Right lobe of liver (tissue), 6 donors: ENCODE measurements around the gene RAB35. TPM values are rescaled to one million over a fixed set of nuclear protein-coding genes. Genes with fewer than 3 reads are reported as not detected.

Source experiments
- ATAC-seq, 4 donors: fragments of 200-7000 bp; cut with Tn5 transposase; one replicate each; pipeline ENCODE4 v1.9.1; 2020; ENCODE audit warnings: mild to moderate bottlenecking in 4 of 4, moderate library complexity in 4 of 4
- DNase-seq, 3 donors: peaks; one replicate each; pipeline ENCODE4 v3.0.0-alpha.2; 2020
- H3K27ac ChIP-seq, 3 donors: fragments of 200-600 bp; one replicate each; pipeline ENCODE4 v1.8.0; 2022
- H3K27me3 ChIP-seq, 2 donors: fragments of 200-600 bp; one replicate each; pipeline ENCODE4 v1.8.0; 2022
- H3K36me3 ChIP-seq, 4 donors: fragments of 200-600 bp; sonication (generic) in 1 of 4; one replicate each; pipeline versions ENCODE4 v1.5.1 to v1.8.0; 2017 to 2022; ENCODE audit warnings: control low read depth in 1 of 4
- H3K4me1 ChIP-seq, 4 donors: fragments of 200-600 bp; sonication (generic) in 1 of 4; one replicate each; pipeline versions ENCODE4 v1.5.1 to v1.8.0; 2017 to 2022; ENCODE audit warnings: control low read depth in 1 of 4
- H3K4me3 ChIP-seq, 3 donors: fragments of 200-600 bp; one replicate each; pipeline ENCODE4 v1.8.0; 2022
- H3K9me3 ChIP-seq, 4 donors: fragments of 200-600 bp; sonication (generic) in 1 of 4; one replicate each; pipeline versions ENCODE4 v1.5.1 to v1.8.0; 2017 to 2022; ENCODE audit warnings: control low read depth in 1 of 4
- CTCF ChIP-seq, 4 donors: fragments of 200-600 bp in 3 of 4; fragments of 450-650 bp in 1 of 4; IDR thresholded peaks; one replicate each; pipeline versions ENCODE4 v1.5.1 to v1.8.0; 2016 to 2022; ENCODE audit warnings: antibody characterized with exemption in 4 of 4, mild to moderate bottlenecking in 2 of 4
- POLR2A ChIP-seq: fragments of 450-650 bp; IDR thresholded peaks from one replicate; pipeline ENCODE4 v1.6.1; 2017; ENCODE audit warnings: antibody characterized with exemption, mild to moderate bottlenecking
- WGBS: methylation state at CpG from one replicate; pipeline ENCODE4 v1.1.6; 2018; ENCODE audit warnings: low coverage, low lambda C conversion rate; ENCODE audit not compliant: insufficient coverage; ENCODE audit errors: missing lambda C conversion rate; 5-methylcytosine and 5-hydroxymethylcytosine counted together
- intact Hi-C, 2 donors: fragments of 100-400 bp; cut with DNase I; formaldehyde crosslinking; loops; one replicate each; pipeline versions ENCODE4 v1.11.2 to v1.14.1; 2022
- long read RNA-seq: library from polyadenylated mRNA; unstranded; transcript quantifications from one replicate; pipeline ENCODE4 v2.0.0, GENCODE V29; 2019
- total RNA-seq, 6 experiments: library from RNA; depleted of rRNA in 2 of 6; stranded (reverse); fragments of >200 nt in 2 of 6; fragmentation: NEBNext Ultra II Directional in 3 of 6; extraction: Animal tissue kit (Norgen Biotek cat#: 25700) in 3 of 6; gene quantifications; one replicate each; pipeline versions ENCODE4 v1.1.0 to v1.2.4, GENCODE V29; 2016 to 2023
- donor health status: DM: no; HTN: yes; CAD: no.
- donor health status: DM: no; HTN: no; CAD: no.
- donor health status: DM: no; HTN: no; CAD: no.
- donor health status: DM: no; HTN: yes; CAD: no.
- donor health status: DM: no; HTN: yes; CAD: no.

Gene RAB35
- total RNA-seq = 10 to 100 TPM; 11.7 to 22.1 (median 14.7) TPM
- long read RNA-seq, partial matches to known transcripts = 0 of 3 reads
- long read RNA-seq, other reads (novel, unspliced or antisense) = 0 of 3 reads

- intact Hi-C loops = no loop called here
- peak within 1 kb of the TSS; percentile 77 to 91 (median 81) for H3K4me3 ChIP-seq
- TF ChIP-seq POLR2A (no peak), CTCF (IDR thresholded peaks at IDR 0.05) (no peak)
- peaks cover 0 to 29% (median 5%) of the 10 kb centered on the region in 4 donors for H3K4me1 ChIP-seq
- peak within 1 kb of the TSS; percentile 82 to 91 (median 85) for H3K27ac ChIP-seq
- H3K27me3 ChIP-seq = no peaks in the 10 kb centered on the region
- no peaks in the 10 kb centered on the region for H3K36me3 ChIP-seq
- DNase-seq = no peak
- no peak for ATAC-seq
- no CpG with 5 or more reads among the region's 50 CpGs for WGBS
- no peaks in the 10 kb centered on the region for H3K9me3 ChIP-seq
Measured at GRCh38 chr12:120116441-120116791, at the start of gene RAB35. Gene RAB35, minus strand, starts transcription at chr12:120116753. Its CDS starts 103 bp downstream, at chr12:120116650.

GRCh38 chr12:120164293-120164692 lies 47.7 kb upstream of the RAB35 start:
- 80% methylated on average over 5 of the region's 11 CpGs for WGBS
- no peak for ATAC-seq
- Histone ChIP-seq H3K27ac (no peak overlapping the region), H3K36me3 (peaks cover 0 to 75% (median 39%) of the 10 kb centered on the region in 4 donors), H3K27me3 (no peaks in the 10 kb centered on the region), H3K4me3 (no peak overlapping the region), H3K9me3 (no peaks in the 10 kb centered on the region), H3K4me1 (peaks cover 0 to 7% (median 0%) of the 10 kb centered on the region in 4 donors)
- TF ChIP-seq CTCF (IDR thresholded peaks at IDR 0.05) (no peak), POLR2A (no peak)
- DNase-seq = no peak
- intact Hi-C loops = no loop called here

- 33% methylated on average over 5 of the region's 8 CpGs for WGBS
- TF ChIP-seq POLR2A = no peak
- no peak for TF ChIP-seq CTCF (IDR thresholded peaks at IDR 0.05)
- DNase-seq (peak; percentile 58 to 77 (median 72)), ATAC-seq (peak; percentile 73 to 88 (median 76))
- Histone ChIP-seq H3K36me3 (peaks cover 0 to 72% (median 39%) of the 10 kb centered on the region in 4 donors), H3K9me3 (no peaks in the 10 kb centered on the region), H3K27me3 (no peaks in the 10 kb centered on the region), H3K4me3 (no peak overlapping the region), H3K27ac (no peak overlapping the region), H3K4me1 (peaks cover 0 to 7% (median 0%) of the 10 kb centered on the region in 4 donors)
- intact Hi-C loops = no loop called here
Measured at GRCh38 chr12:120162763-120163162, 46.2 kb upstream of the RAB35 start.

- ATAC-seq (no peak), DNase-seq (no peak)
- H3K9me3 ChIP-seq = no peaks in the 10 kb centered on the region
- H3K27ac ChIP-seq = no peak overlapping the region
- H3K36me3 ChIP-seq = peaks cover 0 to 79% (median 44%) of the 10 kb centered on the region in 4 donors
- H3K4me1 ChIP-seq = peaks cover 0 to 7% (median 0%) of the 10 kb centered on the region in 4 donors
- no peak overlapping the region for H3K4me3 ChIP-seq
- intact Hi-C loops = no loop called here
- TF ChIP-seq POLR2A (no peak), CTCF (IDR thresholded peaks at IDR 0.05) (no peak)
- WGBS = no CpG with 5 or more reads among the region's 11 CpGs
- no peaks in the 10 kb centered on the region for H3K27me3 ChIP-seq
Measured at GRCh38 chr12:120161852-120162251, 45.3 kb upstream of the RAB35 start.
